HepG2 (cell line): ENCODE data around the gene POU1F1. TPM values are rescaled to one million over a fixed set of nuclear protein-coding genes. Genes with fewer than 3 reads are reported as not detected.

Experiments
- ATAC-seq: fragments of 200-7000 bp; cut with Tn5 transposase; 3 replicates; pipeline ENCODE4 v1.9.1; 2020; ENCODE audit warnings: mild to moderate bottlenecking, moderate library complexity
- BruUV-seq: library from RNA; stranded (reverse); fragments of 400-500 nt; replicated peaks from 2 replicates; lab custom pipeline; 2021; lab: Mats Ljungman, UMichigan
- CTCF ChIA-PET: fragments of 300-600 bp; formaldehyde crosslinking; extraction: SDS; loops from one replicate; lab custom pipeline; 2021; ENCODE audit warnings: low total read pairs, inconsistent platforms, low intra/inter-chr PET ratio; lab: Yijun Ruan, JAX
- POLR2A ChIA-PET: fragments of 350-600 bp; sonication (Branson Sonifier 250); formaldehyde crosslinking; loops from one replicate; lab custom pipeline; 2020; ENCODE audit warnings: antibody characterized with exemption, inconsistent platforms; lab: Yijun Ruan, JAX
- DNase-seq: peaks from one replicate; pipeline ENCODE4 v3.0.0-alpha.2; 2015; ENCODE audit warnings: low spot score
- FAIRE-seq: peaks from 3 replicates; lab custom pipeline; 2011; peaks lifted over from hg19 to GRCh38; lab: Jason Lieb, UNC
- H2AFZ ChIP-seq: one replicate; pipeline ENCODE4 v1.6.1; 2011; ENCODE audit warnings: low read length, inconsistent platforms
- H3K27ac ChIP-seq: fragments of 300-600 bp; 3 replicates; pipeline ENCODE4 v1.8.0; 2011; ENCODE audit warnings: mixed run types, mild to moderate bottlenecking, mixed read lengths, low read length, inconsistent platforms; ENCODE audit not compliant: insufficient read depth; ENCODE audit errors: extremely low read length
- H3K27me3 ChIP-seq, 2 experiments: fragments of 200-600 bp in 1 of 2; 2 replicates in 1 of 2; 3 replicates in 1 of 2; pipeline versions ENCODE4 v1.6.0 to v1.8.0; 2011; ENCODE audit warnings: low read length in 2 of 2, mild to moderate bottlenecking in 2 of 2, moderate library complexity in 2 of 2, inconsistent platforms in 1 of 2; ENCODE audit not compliant: insufficient read depth in 2 of 2, control insufficient read depth in 1 of 2
- H3K36me3 ChIP-seq, 2 experiments: fragments of 200-600 bp in 1 of 2; replicated peaks in 1 of 2; 2 replicates in 1 of 2; 3 replicates in 1 of 2; pipeline versions ENCODE4 v1.5.1 to v1.8.0; 2011; ENCODE audit warnings: low read length in 2 of 2, inconsistent platforms in 1 of 2; ENCODE audit not compliant: insufficient read depth in 2 of 2, control insufficient read depth in 1 of 2
- H3K4me1 ChIP-seq: 2 replicates; pipeline ENCODE4 v1.5.1; 2012; ENCODE audit warnings: low read length, inconsistent platforms; ENCODE audit not compliant: insufficient read depth
- H3K4me2 ChIP-seq: 2 replicates; pipeline ENCODE4 v1.6.0; 2011; ENCODE audit warnings: low read depth, low read length, inconsistent platforms
- H3K4me3 ChIP-seq, 3 experiments: fragments of 200-600 bp in 1 of 3; sonication (generic), shearing (Covaris generic) in 1 of 3; replicated peaks in 1 of 3; 2 replicates each; pipeline ENCODE4 v1.5.1; 2011 to 2016; ENCODE audit warnings: low read length in 3 of 3, inconsistent platforms in 2 of 3, low read depth in 2 of 3, mild to moderate bottlenecking in 2 of 3, control low read depth in 1 of 3, mixed read lengths in 1 of 3; ENCODE audit not compliant: insufficient read depth in 1 of 3
- H3K79me2 ChIP-seq: one replicate; pipeline ENCODE4 v1.6.1; 2011; ENCODE audit warnings: low read length, inconsistent platforms; ENCODE audit not compliant: insufficient read depth
- H3K9ac ChIP-seq: 2 replicates; pipeline ENCODE4 v1.6.0; 2011; ENCODE audit warnings: mild to moderate bottlenecking, low read depth, low read length, inconsistent platforms; ENCODE audit not compliant: insufficient read depth
- H3K9me3 ChIP-seq: 2 replicates; pipeline ENCODE4 v1.5.1; 2012; ENCODE audit warnings: mild to moderate bottlenecking, low read length
- H4K20me1 ChIP-seq: 2 replicates; pipeline ENCODE4 v1.6.0; 2011; ENCODE audit warnings: inconsistent platforms, mild to moderate bottlenecking, low read length, moderate library complexity; ENCODE audit not compliant: insufficient read depth
- CBFB ChIP-seq: sonication (generic); formaldehyde crosslinking; IDR thresholded peaks from 2 replicates; pipeline ENCODE4 v1.4.0; 2020; ENCODE audit warnings: missing genetic modification reagents
- FOXO4 ChIP-seq: sonication (generic); formaldehyde crosslinking; conservative IDR thresholded peaks from 2 replicates; pipeline ENCODE4 v1.8.1; 2023; ENCODE audit warnings: missing genetic modification reagents
- GTF2F1 ChIP-seq: fragments of 150-350 bp; IDR thresholded peaks from 2 replicates; pipeline ENCODE4 v1.6.1; 2014; ENCODE audit warnings: low read length
- IKZF5 ChIP-seq: IDR thresholded peaks from 2 replicates; pipeline ENCODE4 v1.6.1; 2018; ENCODE audit warnings: missing genetic modification reagents, mild to moderate bottlenecking, missing compliant biosample characterization
- ISX ChIP-seq: sonication (generic); formaldehyde crosslinking; conservative IDR thresholded peaks from 2 replicates; pipeline ENCODE4 v1.5.0; 2020; ENCODE audit warnings: missing genetic modification reagents
- LCORL ChIP-seq, 2 experiments: fragments of 450-650 bp in 1 of 2; sonication (generic) in 1 of 2; formaldehyde crosslinking in 1 of 2; IDR thresholded peaks; 2 replicates each; pipeline versions ENCODE4 v1.5.0 to v1.6.1; 2017 to 2020; ENCODE audit warnings: antibody characterized with exemption in 1 of 2, missing genetic modification reagents in 1 of 2
- NFIC ChIP-seq: IDR thresholded peaks from 2 replicates; pipeline ENCODE4 v1.6.1; 2012; ENCODE audit warnings: mild to moderate bottlenecking, low read length, inconsistent platforms
- SAP130 ChIP-seq: IDR thresholded peaks from 2 replicates; pipeline ENCODE4 v1.6.1; 2016; ENCODE audit warnings: low read depth
- SRSF4 ChIP-seq: fragments of 200-400 bp; formaldehyde crosslinking; IDR thresholded peaks from one replicate; pipeline ENCODE4 v1.6.1; 2018; ENCODE audit warnings: mild to moderate bottlenecking, low read depth, low read length, moderate library complexity; ENCODE audit not compliant: poor library complexity, severe bottlenecking
- ZNF574 ChIP-seq: sonication (generic); formaldehyde crosslinking; IDR thresholded peaks from 2 replicates; pipeline ENCODE4 v1.4.0; 2020; ENCODE audit warnings: missing genetic modification reagents
- WGBS: methylation state at CpG from one replicate; pipeline ENCODE4 v1.1.6; 2017; ENCODE audit warnings: low lambda C conversion rate; 5-methylcytosine and 5-hydroxymethylcytosine counted together
- in situ Hi-C: cut with HindIII; loops from 2 replicates; pipeline ENCODE4 v1.10.0; 2017; ENCODE audit warnings: low pct_unique_long_range_greater_than_20kb; ENCODE audit not compliant: extremely low pct_ligation_motif_present
- intact Hi-C: fragments of 100-400 bp; cut with micrococcal nuclease; formaldehyde crosslinking; loops from one replicate; pipeline ENCODE4 v1.10.0; 2022; ENCODE audit not compliant: unreplicated experiment
- polyA plus RNA-seq, 8 experiments: library from polyadenylated mRNA; depleted of rRNA in 3 of 8; stranded (reverse) in 7 of 8; unstranded in 1 of 8; fragments of >200 nt; fragmentation: Illumina TruSeq in 4 of 8; extraction: Trizol in 4 of 8; gene quantifications; 2 replicates each; pipeline versions ENCODE4 v1.2.1 to v1.2.3, GENCODE V29; 2011 to 2016; ENCODE audit warnings: low read depth in 4 of 8, missing spikeins in 1 of 8, mixed read lengths in 1 of 8; ENCODE audit not compliant: insufficient read depth in 1 of 8
- total RNA-seq, 5 experiments: library from RNA; depleted of rRNA; stranded (reverse); fragments of >200 nt; fragmentation: Illumina TruSeq; extraction: Trizol; gene quantifications; 2 replicates each; pipeline ENCODE4 v1.2.3, GENCODE V29; 2016; ENCODE audit warnings: low read depth in 1 of 5

The POU1F1 gene
- total and polyA plus RNA-seq, 2 of the 13 experiments (the other 11 are each of a cell fraction or from before 2014, with no cell fraction given), result not detected

GRCh38 chr3:87272718-87273341 lies 3.6 kb downstream of the POU1F1 start:
- no peak for ATAC-seq
- Histone ChIP-seq H3K9me3 (no peaks in the 10 kb centered on the region), H3K27ac (no peak overlapping the region), H2AFZ (no peak overlapping the region), H3K4me2 (no peak overlapping the region), H3K4me3 (no peak overlapping the region), H3K4me1 (no peaks in the 10 kb centered on the region), H3K9ac (no peak overlapping the region), H3K27me3 (no peaks in the 10 kb centered on the region), H4K20me1 (no peaks in the 10 kb centered on the region), H3K36me3 (no peaks in the 10 kb centered on the region), H3K79me2 (no peaks in the 10 kb centered on the region)
- ChIA-PET CTCF (no interaction called here), POLR2A (no interaction called here)
- no peak for DNase-seq
- TF ChIP-seq NFIC (no peak), CBFB (CRISPR knock-in tag) (no peak), SRSF4 (no peak)
- no TSS peak for BruUV-seq
- in situ Hi-C loops (no loop called here), intact Hi-C loops (no loop called here)
- WGBS, result 31% methylated on average over 4 of the region's 4 CpGs
- FAIRE-seq, result no peak

- Histone ChIP-seq H3K27ac (no peak overlapping the region), H3K36me3 (no peaks in the 10 kb centered on the region), H3K4me2 (no peak overlapping the region), H3K4me3 (no peak overlapping the region), H3K79me2 (no peaks in the 10 kb centered on the region), H3K27me3 (no peaks in the 10 kb centered on the region), H3K9me3 (no peaks in the 10 kb centered on the region), H3K4me1 (no peaks in the 10 kb centered on the region), H2AFZ (no peak overlapping the region), H4K20me1 (no peaks in the 10 kb centered on the region), H3K9ac (no peak overlapping the region)
- POLR2A ChIA-PET, result no interaction called here
- DNase-seq (no peak), ATAC-seq (no peak), FAIRE-seq (no peak)
- WGBS, result 4% methylated on average over 4 of the region's 4 CpGs
- in situ Hi-C loops (no loop called here), intact Hi-C loops (no loop called here)
- no TSS peak for BruUV-seq
- no peak for TF ChIP-seq GTF2F1
- no peak for TF ChIP-seq SAP130 (CRISPR knock-in tag)
- TF ChIP-seq IKZF5 (CRISPR knock-in tag), result no peak
- TF ChIP-seq LCORL (IDR thresholded peaks at IDR 0.05), result no peak
- no peak for TF ChIP-seq LCORL (CRISPR knock-in tag; IDR thresholded peaks at IDR 0.05)
- no peak for TF ChIP-seq ISX (CRISPR knock-in tag)
- TF ChIP-seq ZNF574, result no peak
- TF ChIP-seq FOXO4 (CRISPR knock-in tag), result no peak
- CTCF ChIA-PET, result no interaction called here
These were observed 5.3 kb downstream of the POU1F1 start for GRCh38 chr3:87270908-87271700.
